HG03097 (cell line): Measurements from ENCODE around the gene TXNDC11.
"Not testable (repeated sequence)": the region's sequence is repeated elsewhere in the genome, so short reads cannot be mapped to it uniquely, and the experiment has no call there.

Experiments used
- ATAC-seq: cut with Tn5 transposase; IDR thresholded peaks from one replicate; pipeline ENCODE4 v1.9.1; 2021; ENCODE audit not compliant: unreplicated experiment, low FRiP score

The TXNDC11 gene

GRCh38 chr16:11742536-11743307, at the start of gene TXNDC11:
Gene TXNDC11, minus strand, starts transcription at chr16:11742857. Its CDS starts 127 bp downstream, at chr16:11742730.
- ATAC-seq, result peak; percentile 90

DNA sequence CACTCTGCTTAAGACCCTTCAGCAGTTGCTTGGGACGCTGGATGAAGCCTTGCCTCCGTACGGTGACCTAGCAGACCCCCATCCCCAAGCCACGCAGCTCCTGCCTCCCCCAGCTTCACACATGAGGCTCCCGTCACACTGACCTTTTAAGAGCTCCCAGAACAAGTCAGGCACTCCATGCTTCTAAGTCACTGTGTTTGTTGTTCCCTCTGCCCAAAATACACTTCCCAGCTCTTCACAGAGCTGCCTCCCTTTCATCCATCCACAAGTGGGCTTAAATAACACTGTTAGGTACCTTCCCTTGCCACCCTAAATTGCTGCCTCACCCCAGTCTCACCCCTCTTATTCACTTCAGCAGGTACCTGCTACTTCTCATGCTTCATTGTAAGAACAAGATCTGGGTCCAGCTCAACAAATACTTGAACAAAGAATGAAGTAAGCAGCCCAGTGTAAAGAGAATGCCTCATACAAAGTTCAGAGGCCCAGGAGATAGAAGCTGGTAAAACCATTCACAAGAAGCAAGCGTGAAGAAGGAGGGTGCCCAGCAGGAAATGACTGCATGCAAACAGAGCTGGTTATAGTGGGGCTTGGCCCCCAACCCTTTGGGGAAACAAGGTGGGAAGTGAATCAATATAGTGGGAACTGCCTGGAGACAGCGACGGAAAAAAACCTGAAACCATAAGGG, 48.6 kb upstream of the TXNDC11 start:
- no peak for ATAC-seq

GRCh38 chr16:11788914-11789313, 46.3 kb upstream of the TXNDC11 start:
- ATAC-seq, result no peak

DNA sequence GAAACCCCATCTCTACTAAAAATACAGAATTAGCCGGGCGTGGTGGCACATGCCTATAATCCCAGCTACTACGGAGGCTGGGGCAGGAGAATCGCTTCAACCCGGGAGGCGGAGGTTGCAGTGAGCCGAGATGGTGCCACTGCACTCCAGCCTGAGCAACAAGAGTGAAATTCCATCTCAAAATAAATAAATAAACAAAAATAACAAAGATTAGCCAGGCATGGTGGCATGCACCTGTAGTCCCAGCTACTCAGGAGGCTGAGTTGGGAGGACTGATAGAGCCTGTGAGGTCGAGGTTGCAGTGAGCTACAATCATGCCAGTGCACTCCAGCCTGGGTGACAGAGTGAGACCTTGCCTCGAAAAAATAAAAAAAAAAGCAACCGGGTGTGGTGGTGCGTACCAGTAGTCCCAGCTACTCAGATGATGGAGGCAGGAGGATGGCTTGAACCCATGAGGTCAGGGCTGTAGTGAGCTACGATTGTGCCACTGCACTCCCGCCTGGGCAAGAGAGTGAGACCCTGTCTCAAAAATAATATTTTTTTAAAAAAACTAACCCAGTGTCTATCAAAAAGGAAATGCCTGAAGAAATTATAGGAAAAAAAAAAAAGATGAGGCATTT, 42.4 kb upstream of the TXNDC11 start:
- ATAC-seq, result not testable (repeated sequence)

GRCh38 chr16:11784381-11784780, 41.7 kb upstream of the TXNDC11 start:
- ATAC-seq, result not testable (repeated sequence)

DNA sequence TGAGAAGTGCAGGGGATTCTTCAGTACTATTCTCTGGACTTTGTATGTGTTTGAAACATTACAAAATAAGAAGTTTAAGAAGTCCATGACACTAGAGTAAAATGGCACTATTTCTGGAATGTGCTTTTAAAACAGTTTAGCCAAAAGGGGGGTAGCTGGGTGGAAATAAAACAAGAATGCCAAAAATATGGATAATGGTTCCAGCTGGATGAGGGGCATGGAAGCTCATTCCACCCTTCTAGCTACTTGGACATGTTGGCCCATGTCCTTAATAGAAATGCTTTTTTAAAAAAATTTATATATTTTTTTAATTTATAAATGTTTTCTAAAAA, 41.3 kb upstream of the TXNDC11 start:
- no peak for ATAC-seq

DNA sequence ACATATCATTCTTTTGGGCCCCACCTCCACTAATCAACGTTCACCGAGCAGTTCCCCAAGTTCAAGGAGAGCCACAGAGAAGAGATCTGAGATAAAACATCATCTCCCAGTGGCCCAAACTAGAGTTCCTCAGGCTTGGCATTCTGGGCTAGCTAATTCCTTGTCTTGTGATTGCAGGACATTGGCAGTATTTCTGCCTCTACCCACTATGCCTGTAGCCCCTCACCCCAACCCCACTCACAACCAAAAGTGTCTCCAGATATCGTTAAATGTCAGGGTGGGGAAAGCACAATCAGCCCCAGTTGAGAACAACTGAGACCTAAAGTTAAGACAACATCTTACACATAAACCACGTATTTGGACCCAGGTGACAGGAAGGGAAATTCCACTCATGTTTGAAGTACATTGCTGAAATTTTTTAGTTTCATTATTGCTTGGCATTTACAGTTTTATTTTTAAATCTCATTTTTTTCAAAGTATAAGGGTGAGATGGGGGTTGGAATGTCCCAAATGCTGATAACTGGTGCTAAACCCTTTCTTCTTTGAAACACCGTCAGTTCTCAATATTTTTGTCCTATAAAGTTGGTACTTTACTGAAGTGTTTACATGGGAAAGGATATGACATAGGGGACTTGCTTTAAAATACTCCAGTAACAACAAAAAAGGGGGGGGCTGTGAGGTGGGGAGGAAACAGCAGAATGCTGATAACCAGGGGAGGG, 40.8 kb upstream of the TXNDC11 start:
- ATAC-seq, result peak; percentile 37

- no peak for ATAC-seq
These were observed 39.1 kb upstream of the TXNDC11 start for GRCh38 chr16:11781773-11782172.

DNA sequence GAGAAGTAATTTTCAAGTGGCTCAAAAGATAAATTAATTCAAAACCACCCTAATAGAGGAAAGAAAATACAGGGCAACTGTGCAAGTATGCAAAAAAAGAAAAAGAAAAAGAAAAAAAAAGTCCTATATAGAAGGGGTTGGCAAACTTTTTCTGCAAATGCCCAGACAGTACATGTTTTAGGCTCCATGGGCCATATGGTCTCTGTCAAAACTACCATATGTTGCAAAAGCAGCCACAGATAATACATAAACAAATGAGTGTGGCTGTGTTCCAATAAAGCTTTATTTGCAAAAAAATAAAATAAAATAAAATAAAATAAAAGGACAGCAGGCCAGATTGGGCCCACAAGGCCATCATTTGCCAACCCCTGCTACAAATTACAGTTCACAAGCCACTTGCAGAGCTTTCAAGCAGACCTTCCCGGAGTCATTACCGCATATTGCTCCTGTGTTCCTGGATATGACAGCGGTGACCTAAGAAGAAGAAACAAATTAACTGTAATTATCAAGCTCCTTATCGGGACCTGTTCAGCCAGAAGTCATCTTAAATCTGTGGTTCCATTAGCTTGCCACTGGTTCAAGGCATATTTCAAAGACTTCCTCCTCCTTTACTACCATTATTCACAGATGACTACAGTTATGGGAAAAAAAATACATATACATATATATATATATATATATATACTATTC, 38.5 kb upstream of the TXNDC11 start:
- no peak for ATAC-seq

- ATAC-seq, result no peak
These were observed 36.4 kb upstream of the TXNDC11 start for GRCh38 chr16:11779074-11779473.

DNA sequence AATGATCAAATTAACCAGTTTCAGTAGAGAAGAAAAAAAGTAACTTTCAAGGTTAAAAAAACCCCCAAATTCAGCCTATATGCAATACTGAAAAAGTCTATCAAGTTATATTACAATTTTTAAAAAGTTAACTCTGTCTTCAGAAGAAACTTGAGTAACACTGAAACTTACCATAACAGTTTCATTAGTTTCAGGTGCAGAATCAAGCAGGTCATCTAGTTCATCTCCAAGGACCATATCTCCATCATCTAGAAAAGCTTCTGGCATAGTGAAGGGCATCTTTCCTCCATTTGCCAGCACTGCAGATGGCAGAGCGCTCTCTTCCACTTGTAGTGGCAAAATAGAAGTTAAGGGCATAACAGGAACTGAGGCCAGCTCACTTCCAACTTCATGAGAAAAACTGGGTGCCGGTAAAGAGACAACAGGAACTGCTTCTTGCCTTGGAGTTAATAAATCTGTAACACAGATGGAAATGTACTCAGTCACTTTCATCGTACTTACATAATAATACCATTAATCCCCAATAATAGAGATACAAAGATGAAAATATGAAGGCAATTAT, 31.5 kb upstream of the TXNDC11 start:
- no peak for ATAC-seq

- ATAC-seq, result no peak
These were observed 26.2 kb upstream of the TXNDC11 start for GRCh38 chr16:11768849-11769248.

- no peak for ATAC-seq
These were observed 19.8 kb upstream of the TXNDC11 start for GRCh38 chr16:11762431-11762830.

- ATAC-seq, result no peak
These were observed 17.3 kb upstream of the TXNDC11 start for GRCh38 chr16:11759997-11760396.

DNA sequence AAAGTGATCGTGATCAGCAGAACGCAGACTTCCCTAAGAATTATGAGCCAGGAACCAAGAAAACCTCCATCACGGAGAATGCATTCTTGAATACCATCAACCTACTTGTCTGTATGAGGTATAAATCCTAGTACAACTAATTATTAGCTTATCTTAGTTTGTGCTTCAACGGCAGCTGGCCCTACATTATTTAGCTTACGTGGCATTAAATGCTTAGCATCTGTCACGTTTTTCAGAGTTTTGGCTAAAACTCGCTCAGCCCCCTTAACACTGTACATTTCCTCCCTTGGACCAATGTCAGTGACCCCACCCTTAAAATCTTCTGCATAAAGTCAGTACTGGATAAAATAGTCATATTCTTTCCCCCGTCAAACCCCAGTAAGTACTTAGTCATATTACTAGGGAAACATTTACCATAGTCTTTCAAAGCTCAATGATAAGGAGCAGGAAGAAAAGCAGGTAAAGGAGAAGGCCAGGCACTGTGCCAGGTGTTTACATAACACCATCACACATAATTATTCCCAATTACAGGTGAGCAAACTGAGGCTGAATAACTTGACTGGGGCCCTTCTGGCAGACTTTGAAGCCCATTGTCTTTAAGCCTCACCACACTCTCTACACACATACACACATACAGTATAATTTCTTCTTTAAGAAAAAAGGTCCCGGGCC, 16.6 kb upstream of the TXNDC11 start:
- no peak for ATAC-seq

DNA sequence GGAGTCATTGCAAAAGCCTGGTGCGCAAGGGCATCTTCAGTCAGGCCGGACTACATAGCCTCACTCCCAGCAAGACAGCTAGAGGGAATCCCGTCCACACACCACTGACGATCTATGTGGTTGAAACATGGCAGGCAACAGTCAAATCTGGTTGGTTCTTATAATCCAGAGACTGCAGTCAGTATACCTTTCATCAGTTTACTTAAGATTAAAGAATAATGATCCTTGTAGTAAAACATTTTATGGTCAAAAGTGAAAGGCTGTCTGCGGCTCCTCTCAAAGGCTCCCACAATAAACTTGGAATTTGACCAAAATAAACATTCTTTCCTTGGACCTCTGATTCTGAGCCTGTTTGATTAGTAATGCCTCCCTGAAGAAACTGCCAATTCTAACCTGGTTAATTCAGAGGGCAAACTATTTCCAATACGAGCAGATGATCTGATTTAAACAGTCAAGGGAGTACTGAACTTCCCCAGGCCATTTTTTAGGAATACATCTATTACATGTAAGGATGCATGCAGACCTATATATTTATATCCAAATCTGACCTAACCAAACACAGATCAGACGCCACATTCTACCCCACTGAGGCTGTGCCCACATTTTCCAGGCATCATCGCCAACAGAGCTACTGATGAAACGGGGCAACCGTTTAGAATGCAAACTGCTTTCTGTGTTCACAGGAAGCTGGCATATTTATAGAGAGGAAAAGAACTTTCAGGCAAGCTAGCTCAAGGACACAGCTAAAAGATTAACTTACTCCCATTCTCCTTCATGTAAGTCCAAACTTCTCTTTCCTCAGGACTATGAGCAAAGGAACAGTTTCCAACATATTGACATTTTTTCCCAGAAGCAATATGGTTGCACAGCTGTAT, 15.3 kb upstream of the TXNDC11 start:
- ATAC-seq, result no peak

DNA sequence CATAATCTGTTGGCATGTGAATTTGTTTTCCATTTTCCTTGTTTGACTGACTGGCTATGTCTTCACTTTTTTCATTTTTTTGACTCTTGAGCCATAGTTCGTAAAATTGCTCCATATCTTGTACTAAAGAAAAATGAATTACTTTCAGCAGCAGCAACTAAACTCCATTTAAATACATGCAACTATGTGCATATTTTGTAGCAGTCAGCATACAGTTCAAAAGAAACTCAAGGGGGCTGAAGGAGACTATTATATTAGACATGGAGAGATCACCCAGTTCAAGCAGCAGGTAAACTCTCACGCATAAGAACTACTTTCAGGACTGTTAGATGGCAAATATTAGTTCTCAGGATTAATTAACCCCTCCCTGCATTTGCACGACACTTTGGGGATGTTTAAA, 13.6 kb upstream of the TXNDC11 start:
- ATAC-seq, result no peak

DNA sequence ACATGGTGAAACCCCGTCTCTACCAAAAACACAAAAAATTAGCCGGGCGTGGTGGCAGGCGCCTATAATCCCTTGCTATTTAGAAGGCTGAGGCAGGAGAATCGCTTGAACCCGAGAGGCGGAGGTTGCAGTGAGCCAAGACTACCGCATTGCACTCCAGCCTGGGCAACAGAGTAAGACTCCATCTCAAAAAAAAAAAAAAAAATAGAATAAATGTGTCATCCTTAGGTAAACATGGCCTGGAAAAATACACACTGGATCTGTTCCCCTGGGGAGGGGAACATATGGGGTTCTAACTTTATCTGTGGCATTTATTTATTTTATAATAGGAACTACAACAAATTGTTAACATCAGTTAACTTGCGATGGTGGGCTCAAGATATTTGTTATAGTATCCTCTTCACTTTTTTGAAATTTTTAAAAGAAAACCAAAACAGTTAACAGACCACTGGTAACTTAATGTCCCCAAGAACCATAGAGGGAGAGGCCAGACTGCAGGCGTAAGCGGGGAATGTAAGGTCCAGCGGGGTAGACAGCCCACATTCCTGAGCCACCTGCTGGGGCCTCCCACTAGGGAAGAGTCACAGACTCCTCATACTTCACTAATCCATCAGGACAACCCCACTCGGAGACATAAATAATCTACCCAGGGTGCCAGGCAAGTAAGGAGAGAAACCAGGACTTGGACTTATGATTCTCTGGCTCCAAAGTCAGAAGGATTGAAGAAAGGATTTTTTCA, 12.5 kb upstream of the TXNDC11 start:
- no peak for ATAC-seq
